HepG2 (cell line): ENCODE measurements around the gene CALCA. TPM values are rescaled to one million over a fixed set of nuclear protein-coding genes. Genes with fewer than 3 reads are reported as not detected.

Experiments used
- ATAC-seq: fragments of 200-7000 bp; cut with Tn5 transposase; 3 replicates; pipeline ENCODE4 v1.9.1; 2020; ENCODE audit warnings: mild to moderate bottlenecking, moderate library complexity
- BruUV-seq: library from RNA; stranded (reverse); fragments of 400-500 nt; replicated peaks from 2 replicates; lab custom pipeline; 2021; lab: Mats Ljungman, UMichigan
- CTCF ChIA-PET: fragments of 300-600 bp; formaldehyde crosslinking; extraction: SDS; loops from one replicate; lab custom pipeline; 2021; ENCODE audit warnings: low total read pairs, inconsistent platforms, low intra/inter-chr PET ratio; lab: Yijun Ruan, JAX
- POLR2A ChIA-PET: fragments of 350-600 bp; sonication (Branson Sonifier 250); formaldehyde crosslinking; loops from one replicate; lab custom pipeline; 2020; ENCODE audit warnings: antibody characterized with exemption, inconsistent platforms; lab: Yijun Ruan, JAX
- DNase-seq: peaks from one replicate; pipeline ENCODE4 v3.0.0-alpha.2; 2015; ENCODE audit warnings: low spot score
- FAIRE-seq: peaks from 3 replicates; lab custom pipeline; 2011; peaks lifted over from hg19 to GRCh38; lab: Jason Lieb, UNC
- H2AFZ ChIP-seq: one replicate; pipeline ENCODE4 v1.6.1; 2011; ENCODE audit warnings: low read length, inconsistent platforms
- H3K27ac ChIP-seq: fragments of 300-600 bp; 3 replicates; pipeline ENCODE4 v1.8.0; 2011; ENCODE audit warnings: mixed run types, mild to moderate bottlenecking, mixed read lengths, low read length, inconsistent platforms; ENCODE audit not compliant: insufficient read depth; ENCODE audit errors: extremely low read length
- H3K27me3 ChIP-seq, 2 experiments: fragments of 200-600 bp in 1 of 2; 2 replicates in 1 of 2; 3 replicates in 1 of 2; pipeline versions ENCODE4 v1.6.0 to v1.8.0; 2011; ENCODE audit warnings: low read length in 2 of 2, mild to moderate bottlenecking in 2 of 2, moderate library complexity in 2 of 2, inconsistent platforms in 1 of 2; ENCODE audit not compliant: insufficient read depth in 2 of 2, control insufficient read depth in 1 of 2
- H3K36me3 ChIP-seq, 2 experiments: fragments of 200-600 bp in 1 of 2; replicated peaks in 1 of 2; 2 replicates in 1 of 2; 3 replicates in 1 of 2; pipeline versions ENCODE4 v1.5.1 to v1.8.0; 2011; ENCODE audit warnings: low read length in 2 of 2, inconsistent platforms in 1 of 2; ENCODE audit not compliant: insufficient read depth in 2 of 2, control insufficient read depth in 1 of 2
- H3K4me1 ChIP-seq: 2 replicates; pipeline ENCODE4 v1.5.1; 2012; ENCODE audit warnings: low read length, inconsistent platforms; ENCODE audit not compliant: insufficient read depth
- H3K4me2 ChIP-seq: 2 replicates; pipeline ENCODE4 v1.6.0; 2011; ENCODE audit warnings: low read depth, low read length, inconsistent platforms
- H3K4me3 ChIP-seq, 3 experiments: fragments of 200-600 bp in 1 of 3; sonication (generic), shearing (Covaris generic) in 1 of 3; replicated peaks in 1 of 3; 2 replicates each; pipeline ENCODE4 v1.5.1; 2011 to 2016; ENCODE audit warnings: low read length in 3 of 3, inconsistent platforms in 2 of 3, low read depth in 2 of 3, mild to moderate bottlenecking in 2 of 3, control low read depth in 1 of 3, mixed read lengths in 1 of 3; ENCODE audit not compliant: insufficient read depth in 1 of 3
- H3K79me2 ChIP-seq: one replicate; pipeline ENCODE4 v1.6.1; 2011; ENCODE audit warnings: low read length, inconsistent platforms; ENCODE audit not compliant: insufficient read depth
- H3K9ac ChIP-seq: 2 replicates; pipeline ENCODE4 v1.6.0; 2011; ENCODE audit warnings: mild to moderate bottlenecking, low read depth, low read length, inconsistent platforms; ENCODE audit not compliant: insufficient read depth
- H3K9me3 ChIP-seq: 2 replicates; pipeline ENCODE4 v1.5.1; 2012; ENCODE audit warnings: mild to moderate bottlenecking, low read length
- H4K20me1 ChIP-seq: 2 replicates; pipeline ENCODE4 v1.6.0; 2011; ENCODE audit warnings: inconsistent platforms, mild to moderate bottlenecking, low read length, moderate library complexity; ENCODE audit not compliant: insufficient read depth
- ARNT2 ChIP-seq: sonication (generic); formaldehyde crosslinking; IDR thresholded peaks from 2 replicates; pipeline ENCODE4 v1.8.0; 2022; ENCODE audit warnings: mild to moderate bottlenecking, low read depth, missing genetic modification reagents, moderate library complexity
- BCL3 ChIP-seq: sonication (generic); formaldehyde crosslinking; IDR thresholded peaks from 2 replicates; pipeline ENCODE4 v1.5.1; 2020; ENCODE audit warnings: mild to moderate bottlenecking, missing genetic modification reagents, moderate library complexity
- CHCHD3 ChIP-seq: sonication (generic); formaldehyde crosslinking; IDR thresholded peaks from 2 replicates; pipeline ENCODE4 v1.8.0; 2022; ENCODE audit warnings: mild to moderate bottlenecking, missing genetic modification reagents, moderate library complexity
- KDM6A ChIP-seq: IDR thresholded peaks from 2 replicates; pipeline ENCODE4 v1.6.1; 2016; ENCODE audit warnings: low read depth
- MTA1 ChIP-seq: sonication (generic); formaldehyde crosslinking; IDR thresholded peaks from 2 replicates; pipeline ENCODE4 v1.4.0; 2020; ENCODE audit warnings: missing genetic modification reagents, mild to moderate bottlenecking, borderline replicate concordance
- MTA3 ChIP-seq: sonication (generic); formaldehyde crosslinking; IDR thresholded peaks from 2 replicates; pipeline ENCODE4 v1.4.0; 2020; ENCODE audit warnings: missing genetic modification reagents
- RBM39 ChIP-seq: fragments of 200-400 bp; formaldehyde crosslinking; IDR thresholded peaks from one replicate; pipeline ENCODE4 v1.6.1; 2018; ENCODE audit warnings: antibody characterized with exemption, mild to moderate bottlenecking, low read depth, low read length; ENCODE audit not compliant: poor library complexity, severe bottlenecking
- REXO4 ChIP-seq: sonication (generic); formaldehyde crosslinking; IDR thresholded peaks from 2 replicates; pipeline ENCODE4 v1.8.0; 2022; ENCODE audit warnings: missing genetic modification reagents, mild to moderate bottlenecking, borderline replicate concordance
- SRSF1 ChIP-seq: fragments of 200-400 bp; formaldehyde crosslinking; optimal IDR thresholded peaks from 2 replicates; pipeline ENCODE3; 2017; ENCODE audit warnings: mild to moderate bottlenecking, low read depth, low read length, moderate library complexity
- TRIM22 ChIP-seq: fragments of 450-650 bp; IDR thresholded peaks from 2 replicates; pipeline ENCODE4 v1.6.1; 2017
- ZBTB26 ChIP-seq: IDR thresholded peaks from 2 replicates; pipeline ENCODE4 v1.6.1; 2016; ENCODE audit warnings: missing compliant biosample characterization, missing genetic modification reagents, borderline replicate concordance
- ZBTB43 ChIP-seq: sonication (generic); formaldehyde crosslinking; conservative IDR thresholded peaks from 2 replicates; pipeline ENCODE4 v1.4.0; 2020; ENCODE audit warnings: missing genetic modification reagents
- ZBTB7A ChIP-seq: sonication (generic); formaldehyde crosslinking; IDR thresholded peaks from 2 replicates; pipeline ENCODE4 v1.8.0; 2022; ENCODE audit warnings: mild to moderate bottlenecking, missing genetic modification reagents
- ZNF564 ChIP-seq: sonication (generic); formaldehyde crosslinking; IDR thresholded peaks from 2 replicates; pipeline ENCODE4 v1.8.1; 2023; ENCODE audit warnings: mild to moderate bottlenecking, missing genetic modification reagents
- ZNF704 ChIP-seq: sonication (generic); formaldehyde crosslinking; IDR thresholded peaks from 2 replicates; pipeline ENCODE4 v1.8.1; 2023; ENCODE audit warnings: mild to moderate bottlenecking, inconsistent platforms, moderate library complexity, missing genetic modification reagents, borderline replicate concordance
- ZNF883 ChIP-seq: sonication (generic); formaldehyde crosslinking; IDR thresholded peaks from 2 replicates; pipeline ENCODE4 v1.5.1; 2020; ENCODE audit warnings: mild to moderate bottlenecking, missing genetic modification reagents; ENCODE audit errors: not compliant biosample characterization
- WGBS: methylation state at CpG from one replicate; pipeline ENCODE4 v1.1.6; 2017; ENCODE audit warnings: low lambda C conversion rate; 5-methylcytosine and 5-hydroxymethylcytosine counted together
- in situ Hi-C: cut with HindIII; loops from 2 replicates; pipeline ENCODE4 v1.10.0; 2017; ENCODE audit warnings: low pct_unique_long_range_greater_than_20kb; ENCODE audit not compliant: extremely low pct_ligation_motif_present
- intact Hi-C: fragments of 100-400 bp; cut with micrococcal nuclease; formaldehyde crosslinking; loops from one replicate; pipeline ENCODE4 v1.10.0; 2022; ENCODE audit not compliant: unreplicated experiment
- polyA plus RNA-seq, 8 experiments: library from polyadenylated mRNA; depleted of rRNA in 3 of 8; stranded (reverse) in 7 of 8; unstranded in 1 of 8; fragments of >200 nt; fragmentation: Illumina TruSeq in 4 of 8; extraction: Trizol in 4 of 8; gene quantifications; 2 replicates each; pipeline versions ENCODE4 v1.2.1 to v1.2.3, GENCODE V29; 2011 to 2016; ENCODE audit warnings: low read depth in 4 of 8, missing spikeins in 1 of 8, mixed read lengths in 1 of 8; ENCODE audit not compliant: insufficient read depth in 1 of 8
- total RNA-seq, 5 experiments: library from RNA; depleted of rRNA; stranded (reverse); fragments of >200 nt; fragmentation: Illumina TruSeq; extraction: Trizol; gene quantifications; 2 replicates each; pipeline ENCODE4 v1.2.3, GENCODE V29; 2016; ENCODE audit warnings: low read depth in 1 of 5
- TF ChIP-seq, protein P1 (sequence below): sonication (generic); formaldehyde crosslinking; IDR thresholded peaks from 2 replicates; pipeline ENCODE4 v1.5.0; 2020; ENCODE audit warnings: missing genetic modification reagents

The CALCA gene
- total and polyA plus RNA-seq, 2 of the 13 experiments (the other 11 are each of a cell fraction or from before 2014, with no cell fraction given): not detected

- ATAC-seq: no peak
- H3K36me3 ChIP-seq: no peaks in the 10 kb centered on the region
- intact Hi-C loops (no loop called here), in situ Hi-C loops (no loop called here)
- POLR2A ChIA-PET: no interaction called here
- H3K27ac ChIP-seq: no peak overlapping the region
- H3K4me3 ChIP-seq: no peak overlapping the region
- FAIRE-seq: no peak
- H3K4me2 ChIP-seq: no peak overlapping the region
- no peaks in the 10 kb centered on the region for H3K9me3 ChIP-seq
- 15% methylated on average over 2 of the region's 2 CpGs for WGBS
- no peak overlapping the region for H2AFZ ChIP-seq
- BruUV-seq: no TSS peak
- H4K20me1 ChIP-seq: no peaks in the 10 kb centered on the region
- TF ChIP-seq ARNT2 (CRISPR knock-in tag): no peak
- no peak for TF ChIP-seq REXO4
- no peak for TF ChIP-seq KDM6A
- no peak for TF ChIP-seq MTA3 (CRISPR knock-in tag)
- TF ChIP-seq MTA1 (CRISPR knock-in tag): no peak
- TF ChIP-seq ZBTB26: no peak
- no peak for TF ChIP-seq ZNF564
- no peak for TF ChIP-seq ZNF704
- no peak for TF ChIP-seq SRSF1
- TF ChIP-seq BCL3 (CRISPR knock-in tag): no peak
- TF ChIP-seq ZBTB43 (CRISPR knock-in tag): no peak
- no peak for TF ChIP-seq ZNF883 (CRISPR knock-in tag)
- no peak for TF ChIP-seq RBM39
- TF ChIP-seq, protein P1, sequence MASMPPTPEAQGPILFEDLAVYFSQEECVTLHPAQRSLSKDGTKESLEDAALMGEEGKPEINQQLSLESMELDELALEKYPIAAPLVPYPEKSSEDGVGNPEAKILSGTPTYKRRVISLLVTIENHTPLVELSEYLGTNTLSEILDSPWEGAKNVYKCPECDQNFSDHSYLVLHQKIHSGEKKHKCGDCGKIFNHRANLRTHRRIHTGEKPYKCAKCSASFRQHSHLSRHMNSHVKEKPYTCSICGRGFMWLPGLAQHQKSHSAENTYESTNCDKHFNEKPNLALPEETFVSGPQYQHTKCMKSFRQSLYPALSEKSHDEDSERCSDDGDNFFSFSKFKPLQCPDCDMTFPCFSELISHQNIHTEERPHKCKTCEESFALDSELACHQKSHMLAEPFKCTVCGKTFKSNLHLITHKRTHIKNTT (CRISPR knock-in tag): no peak
- TF ChIP-seq CHCHD3 (CRISPR knock-in tag): no peak
- no peak for TF ChIP-seq ZBTB7A
- no peak for TF ChIP-seq TRIM22
- TF ChIP-seq, all 625 proteins: peak for 0
- Histone ChIP-seq H3K4me1 (no peaks in the 10 kb centered on the region), H3K9ac (no peak overlapping the region), H3K79me2 (no peaks in the 10 kb centered on the region), H3K27me3 (no peaks in the 10 kb centered on the region; a peak in 1 of 5 replicates)
- DNase-seq: no peak
- CTCF ChIA-PET: no interaction called here
These were observed 41.8 kb downstream of the CALCA start for GRCh38 chr11:14930369-14930768.
